ENCODE measurements around the gene ANKRD39.

GRCh38 chr2:96824079-96824870 is 33.5 kb downstream of the ANKRD39 start:
- TF ChIP-seq CTCF (IDR thresholded peaks at IDR 0.05) (no peak), POLR2A (IDR thresholded peaks at IDR 0.05) (no peak)
